ENCODE data around the gene RPS27. TPM values are rescaled to one million over a fixed set of nuclear protein-coding genes. Genes with fewer than 3 reads are reported as not detected.
"Not testable (repeated sequence)": the region's sequence is repeated elsewhere in the genome, so short reads cannot be mapped to it uniquely, and the experiment has no call there.

RPS27 gene
- total RNA-seq, 1 donor from 2014 or later, result 1,160 TPM

DNA sequence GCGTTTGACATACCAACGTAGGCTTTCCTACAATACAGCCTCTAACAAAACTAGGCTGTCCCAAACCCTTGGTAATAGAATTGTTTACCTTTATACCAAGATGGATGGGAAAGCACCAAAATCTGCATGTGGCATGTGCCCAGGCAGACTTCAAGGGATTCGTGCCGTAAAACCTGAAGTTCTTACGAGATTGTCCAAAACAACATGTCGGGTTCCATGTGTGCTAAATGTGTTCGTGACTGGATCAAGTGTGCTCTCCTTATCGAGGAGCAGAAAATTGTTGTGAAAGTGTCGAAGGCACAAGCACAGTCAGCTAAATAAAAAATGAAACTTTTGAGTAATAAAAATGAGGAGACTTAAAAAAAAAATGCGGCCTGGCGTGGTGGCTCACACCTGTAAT, 5.1 kb downstream of the RPS27 start:
- TF ChIP-seq, protein P1, sequence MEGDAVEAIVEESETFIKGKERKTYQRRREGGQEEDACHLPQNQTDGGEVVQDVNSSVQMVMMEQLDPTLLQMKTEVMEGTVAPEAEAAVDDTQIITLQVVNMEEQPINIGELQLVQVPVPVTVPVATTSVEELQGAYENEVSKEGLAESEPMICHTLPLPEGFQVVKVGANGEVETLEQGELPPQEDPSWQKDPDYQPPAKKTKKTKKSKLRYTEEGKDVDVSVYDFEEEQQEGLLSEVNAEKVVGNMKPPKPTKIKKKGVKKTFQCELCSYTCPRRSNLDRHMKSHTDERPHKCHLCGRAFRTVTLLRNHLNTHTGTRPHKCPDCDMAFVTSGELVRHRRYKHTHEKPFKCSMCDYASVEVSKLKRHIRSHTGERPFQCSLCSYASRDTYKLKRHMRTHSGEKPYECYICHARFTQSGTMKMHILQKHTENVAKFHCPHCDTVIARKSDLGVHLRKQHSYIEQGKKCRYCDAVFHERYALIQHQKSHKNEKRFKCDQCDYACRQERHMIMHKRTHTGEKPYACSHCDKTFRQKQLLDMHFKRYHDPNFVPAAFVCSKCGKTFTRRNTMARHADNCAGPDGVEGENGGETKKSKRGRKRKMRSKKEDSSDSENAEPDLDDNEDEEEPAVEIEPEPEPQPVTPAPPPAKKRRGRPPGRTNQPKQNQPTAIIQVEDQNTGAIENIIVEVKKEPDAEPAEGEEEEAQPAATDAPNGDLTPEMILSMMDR (IDR thresholded peaks at IDR 0.05; ENCODE audit: insufficient read depth, low read length, severe bottlenecking), result no peak
- Histone ChIP-seq H3K4me3 (ENCODE audit: low read depth, low read length) (no peak overlapping the region), H3K36me3 (ENCODE audit: control insufficient read depth, insufficient read depth, low read length) (peaks cover 7% of the 10 kb centered on the region), H3K27me3 (ENCODE audit: control insufficient read depth, insufficient read depth, low read length) (no peaks in the 10 kb centered on the region)
- FAIRE-seq, result no peak
- no peak for DNase-seq (ENCODE audit: low read depth)

DNA sequence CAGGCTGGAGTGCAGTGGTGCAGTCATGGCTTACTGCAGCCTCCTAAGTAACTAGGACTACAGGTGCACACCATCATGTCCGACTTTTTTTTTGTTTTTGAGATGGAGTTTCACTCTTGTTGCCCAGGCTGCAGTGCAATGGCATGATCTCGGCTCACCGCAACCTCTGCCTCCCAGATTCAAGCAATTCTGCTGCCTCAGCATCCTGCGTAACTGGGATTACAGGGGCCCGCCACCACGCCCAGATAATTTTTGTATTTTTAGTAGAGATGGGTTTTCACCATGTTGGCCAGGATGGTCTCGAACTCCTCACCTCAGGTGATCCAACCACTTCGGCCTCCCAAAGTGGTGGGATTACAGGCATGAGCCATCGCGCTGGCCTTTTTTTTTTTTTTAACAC, 6.3 kb downstream of the RPS27 start:
- H3K27me3 ChIP-seq (ENCODE audit: control insufficient read depth, insufficient read depth, low read length); H3K36me3 ChIP-seq (ENCODE audit: control insufficient read depth, insufficient read depth, low read length); FAIRE-seq: not testable (repeated sequence)

DNA sequence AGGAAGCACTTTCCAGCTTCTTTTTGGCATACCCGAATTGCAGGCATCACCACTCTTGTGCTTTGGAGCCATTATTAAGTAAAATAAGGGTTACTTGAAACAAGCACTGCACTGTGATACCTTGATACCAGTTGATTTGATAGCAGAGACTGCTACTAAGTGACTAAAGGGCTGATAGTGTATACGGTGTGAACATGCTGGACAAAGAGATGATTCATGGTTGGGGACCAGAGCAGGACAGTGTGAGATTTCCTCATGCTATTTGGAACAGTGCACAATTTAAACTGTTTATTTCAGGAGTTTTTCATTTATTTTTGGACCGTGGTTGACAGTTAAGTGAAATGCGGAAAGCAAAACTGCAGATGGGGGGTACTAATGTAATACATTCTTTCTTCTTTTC, 9.9 kb downstream of the RPS27 start:
- Histone ChIP-seq H3K36me3 (ENCODE audit: control insufficient read depth, insufficient read depth, low read length) (no peaks in the 10 kb centered on the region), H3K4me3 (ENCODE audit: low read depth, low read length) (no peak overlapping the region), H3K27me3 (ENCODE audit: control insufficient read depth, insufficient read depth, low read length) (no peaks in the 10 kb centered on the region)
- FAIRE-seq (no peak), DNase-seq (ENCODE audit: low read depth) (no peak)
- TF ChIP-seq, protein P1 (IDR thresholded peaks at IDR 0.05; ENCODE audit: insufficient read depth, low read length, severe bottlenecking), result no peak

More for the DNA sequence above, 6.3 kb downstream of the RPS27 start:
- DNase-seq (ENCODE audit: low read depth); H3K4me3 ChIP-seq (ENCODE audit: low read depth, low read length): not testable (repeated sequence)

DNA sequence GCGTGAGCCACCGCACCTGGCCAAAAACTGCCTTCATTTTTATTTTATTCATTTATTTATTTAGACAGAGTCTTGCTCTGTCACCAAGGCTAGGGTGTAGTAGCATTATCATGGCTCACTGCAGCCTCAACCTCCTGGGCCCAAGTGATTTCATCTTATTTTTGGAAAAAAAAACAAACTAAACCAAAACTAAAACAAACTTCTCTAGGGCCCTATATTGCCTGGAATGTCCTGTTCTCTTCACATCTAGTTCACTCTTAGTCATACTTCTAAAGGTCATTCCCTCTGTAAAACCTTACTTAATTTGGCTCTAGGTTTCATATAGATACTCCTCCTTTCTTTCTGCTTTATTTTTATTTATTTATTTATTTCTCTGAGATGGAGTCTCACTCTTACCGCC, 15.6 kb downstream of the RPS27 start:
- no peak for DNase-seq (ENCODE audit: low read depth)
- no peaks in the 10 kb centered on the region for H3K36me3 ChIP-seq (ENCODE audit: control insufficient read depth, insufficient read depth, low read length)
- TF ChIP-seq, protein P1 (IDR thresholded peaks at IDR 0.05; ENCODE audit: insufficient read depth, low read length, severe bottlenecking), result no peak
- no peak overlapping the region for H3K4me3 ChIP-seq (ENCODE audit: low read depth, low read length)
- no peak for FAIRE-seq
- no peaks in the 10 kb centered on the region for H3K27me3 ChIP-seq (ENCODE audit: control insufficient read depth, insufficient read depth, low read length)

DNA sequence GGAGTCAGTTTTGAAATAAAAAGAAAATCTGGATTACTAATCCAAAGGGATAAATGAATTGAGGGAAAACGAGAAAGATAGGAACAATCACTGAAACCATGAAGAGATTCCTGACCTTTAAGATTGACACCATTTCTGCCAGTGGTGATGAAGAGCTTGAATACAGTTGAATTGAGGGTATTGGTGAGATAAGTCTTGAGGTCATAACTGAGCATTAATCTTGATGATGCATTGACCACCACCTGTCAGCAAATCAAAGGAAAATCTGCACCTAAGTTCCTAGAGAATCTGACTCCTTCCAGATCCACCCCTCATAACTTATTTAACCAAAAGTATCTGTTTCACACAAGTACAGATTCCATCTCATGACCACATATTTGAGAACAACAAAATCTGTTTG, 21.6 kb downstream of the RPS27 start:
- no peak overlapping the region for H3K4me3 ChIP-seq (ENCODE audit: low read depth, low read length)
- FAIRE-seq, result no peak
- no peaks in the 10 kb centered on the region for H3K36me3 ChIP-seq (ENCODE audit: control insufficient read depth, insufficient read depth, low read length)
- H3K27me3 ChIP-seq (ENCODE audit: control insufficient read depth, insufficient read depth, low read length), result no peaks in the 10 kb centered on the region
- TF ChIP-seq, protein P1 (IDR thresholded peaks at IDR 0.05; ENCODE audit: insufficient read depth, low read length, severe bottlenecking), result no peak
- DNase-seq (ENCODE audit: low read depth), result no peak

DNA sequence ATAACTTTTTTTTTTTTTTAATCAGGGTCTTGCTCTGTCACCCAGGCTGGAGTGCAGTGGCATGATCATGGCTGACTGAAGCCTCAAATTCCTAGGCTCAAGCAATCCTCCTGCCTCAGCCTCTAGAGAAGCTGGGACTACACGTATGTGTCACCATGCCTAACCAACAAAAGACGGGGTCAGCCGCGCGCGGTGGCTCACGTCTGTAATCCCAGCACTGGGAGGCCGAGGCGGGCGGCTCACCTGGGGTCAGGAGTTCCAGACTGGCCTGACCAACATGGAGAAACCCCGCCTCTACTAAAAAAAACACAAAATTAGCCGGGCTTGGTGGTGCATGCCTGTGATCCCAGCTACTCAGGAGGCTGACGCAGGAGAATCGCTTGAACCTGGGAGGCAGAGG, 22.0 kb downstream of the RPS27 start:
- not testable (repeated sequence) for FAIRE-seq

DNA sequence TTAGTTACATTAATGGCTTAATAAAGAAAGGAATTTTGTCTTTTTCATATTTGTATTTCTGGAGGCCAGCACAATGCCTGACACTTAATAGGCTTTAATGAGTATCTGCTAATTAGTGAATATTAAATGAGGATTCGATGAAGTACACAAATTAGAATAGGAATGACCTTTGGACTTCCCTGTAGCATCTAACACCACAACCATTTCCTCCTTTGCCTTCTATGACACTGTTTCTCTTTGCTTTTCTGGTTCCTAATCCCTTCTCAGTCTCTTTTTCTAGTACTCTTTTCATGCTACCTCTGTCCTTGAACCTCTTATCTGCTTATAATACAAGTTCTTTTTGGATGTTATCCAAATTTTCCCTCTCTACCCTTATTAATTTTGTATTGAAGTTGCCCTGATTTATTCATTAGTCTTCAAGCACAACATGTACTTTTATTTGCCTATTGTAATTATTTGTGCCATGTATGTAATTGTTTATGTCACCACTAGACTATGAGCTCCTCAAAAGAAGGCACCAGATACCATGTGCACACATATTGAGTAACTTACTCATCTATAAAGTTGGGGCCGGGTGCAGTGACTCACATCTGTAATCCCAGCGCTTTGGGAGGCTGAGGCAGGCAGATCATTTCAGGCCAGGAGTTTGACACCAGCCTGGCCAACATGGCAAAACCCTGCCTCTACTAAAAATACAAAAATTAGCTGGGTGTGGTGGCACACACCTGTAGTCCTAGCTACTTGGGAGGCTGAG, 23.8 kb downstream of the RPS27 start:
- FAIRE-seq, result no peak
- peak; percentile 53 for DNase-seq (ENCODE audit: low read depth)
- TF ChIP-seq, protein P1 (IDR thresholded peaks at IDR 0.05; ENCODE audit: insufficient read depth, low read length, severe bottlenecking), result no peak
- Histone ChIP-seq H3K36me3 (ENCODE audit: control insufficient read depth, insufficient read depth, low read length) (no peaks in the 10 kb centered on the region), H3K27me3 (ENCODE audit: control insufficient read depth, insufficient read depth, low read length) (no peaks in the 10 kb centered on the region), H3K4me3 (ENCODE audit: low read depth, low read length) (no peak overlapping the region)

More for the DNA sequence above, 22.0 kb downstream of the RPS27 start:
- not testable (repeated sequence) for H3K27me3 ChIP-seq (ENCODE audit: control insufficient read depth, insufficient read depth, low read length); H3K4me3 ChIP-seq (ENCODE audit: low read depth, low read length); H3K36me3 ChIP-seq (ENCODE audit: control insufficient read depth, insufficient read depth, low read length); DNase-seq (ENCODE audit: low read depth)
